ENCODE measurements around the gene ZNRF1. TPM values are rescaled to one million over a fixed set of nuclear protein-coding genes. Genes with fewer than 3 reads are reported as not detected.

The ZNRF1 gene
- total RNA-seq, 1 experiment from 2014 or later = 48.2 TPM

GRCh38 chr16:75035410-75035968 is 36.7 kb downstream of the ZNRF1 start:
- no peaks in the 10 kb centered on the region for H3K27me3 ChIP-seq (ENCODE audit: insufficient read depth, low read length)
- peaks cover 90% of the 10 kb centered on the region for H3K79me2 ChIP-seq (ENCODE audit: insufficient read depth, low read length)
- H3K4me1 ChIP-seq (ENCODE audit: control insufficient read depth in 1 of 2, insufficient read depth in 2 of 2, low read length in 2 of 2) = peaks cover 20 to 21% of the 10 kb centered on the region in 2 experiments
- no peak overlapping the region for H3K4me2 ChIP-seq (ENCODE audit: low read length)
- BruUV-seq (replicated peaks) = no TSS peak
- H3K9me3 ChIP-seq (ENCODE audit: control insufficient read depth in 1 of 2, insufficient read depth in 1 of 2, low read depth in 1 of 2, low read length in 2 of 2) = no peaks in the 10 kb centered on the region
- no peak overlapping the region for H3K9ac ChIP-seq (ENCODE audit: low read length)
- no peaks in the 10 kb centered on the region for H3K36me3 ChIP-seq (ENCODE audit: control insufficient read depth in 1 of 2, insufficient read depth in 2 of 2, low read length in 2 of 2)
- H3K27ac ChIP-seq (ENCODE audit: low read depth, low read length) = no peak overlapping the region
- ChIA-PET POLR2A (no interaction called here), RAD21 (ENCODE audit: low non-redundant PET in 1 of 2, low total read pairs in 2 of 2, uncharacterized antibody in 2 of 2, unreplicated experiment in 2 of 2) (no interaction called here), CTCF (no interaction called here)
- intact Hi-C loops (cut with micrococcal nuclease) = no loop called here
- no peaks in the 10 kb centered on the region for H3K9me2 ChIP-seq (ENCODE audit: insufficient read depth)
- DNase-seq (ENCODE audit: low read depth, low spot score) = no peak
- no peak for ATAC-seq
- peaks cover 5% of the 10 kb centered on the region; the same call in 1 of the 2 replicates for H4K20me1 ChIP-seq (ENCODE audit: insufficient read depth)
- no peak overlapping the region for H2AFZ ChIP-seq (ENCODE audit: low read depth, low read length, poor library complexity, severe bottlenecking)
- no peak for TF ChIP-seq ZNF274 (IDR thresholded peaks at IDR 0.05; ENCODE audit: low read depth, low read length)
- no peak for TF ChIP-seq ELF1 (IDR thresholded peaks at IDR 0.05; ENCODE audit: borderline replicate concordance, low read depth)
- no peak for TF ChIP-seq YY1 (IDR thresholded peaks at IDR 0.05; ENCODE audit: extremely low read depth, insufficient replicate concordance, low read depth, low read length)
- no peak for TF ChIP-seq POLR2A (IDR thresholded peaks at IDR 0.05; ENCODE audit: borderline replicate concordance, extremely low read depth, insufficient read depth, insufficient read length)
- no peak for TF ChIP-seq EGR1 (IDR thresholded peaks at IDR 0.05; ENCODE audit: low read depth)
- no peak for TF ChIP-seq SRF (IDR thresholded peaks at IDR 0.05; ENCODE audit: low read depth)
- no peak for TF ChIP-seq FOSL1 (IDR thresholded peaks at IDR 0.05; ENCODE audit: low read depth)
- TF ChIP-seq JUND (IDR thresholded peaks at IDR 0.05) = no peak
- TF ChIP-seq TCF7L2 (IDR thresholded peaks at IDR 0.05; ENCODE audit: borderline replicate concordance, extremely low read depth, insufficient read depth, insufficient read length) = no peak
- TF ChIP-seq CTCF (IDR thresholded peaks at IDR 0.05 in 2 of 3, conservative IDR thresholded peaks at IDR 0.05 in 1 of 3; ENCODE audit: borderline replicate concordance in 1 of 3, insufficient read depth in 1 of 3, low read depth in 2 of 3, low read length in 2 of 3) = no peak
- no peak for TF ChIP-seq EZH2 (IDR thresholded peaks at IDR 0.05)
- no peak for TF ChIP-seq MAX (IDR thresholded peaks at IDR 0.05)
- no peak for TF ChIP-seq EZH2phosphoT487 (IDR thresholded peaks at IDR 0.05; ENCODE audit: borderline replicate concordance)
- TF ChIP-seq CBX3 (IDR thresholded peaks at IDR 0.05; ENCODE audit: low read depth) = no peak
- TF ChIP-seq, protein P1, sequence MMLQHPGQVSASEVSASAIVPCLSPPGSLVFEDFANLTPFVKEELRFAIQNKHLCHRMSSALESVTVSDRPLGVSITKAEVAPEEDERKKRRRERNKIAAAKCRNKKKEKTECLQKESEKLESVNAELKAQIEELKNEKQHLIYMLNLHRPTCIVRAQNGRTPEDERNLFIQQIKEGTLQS (IDR thresholded peaks at IDR 0.05) = no peak
- no peak for TF ChIP-seq RAD21 (IDR thresholded peaks at IDR 0.05; ENCODE audit: low read depth)
- TF ChIP-seq SIN3A (IDR thresholded peaks at IDR 0.05; ENCODE audit: low read depth) = no peak
- TF ChIP-seq CEBPB (IDR thresholded peaks at IDR 0.05; ENCODE audit: low read depth) = no peak
- TF ChIP-seq SP1 (IDR thresholded peaks at IDR 0.05; ENCODE audit: low read depth) = no peak
- H3K4me3 ChIP-seq (replicated peaks in 1 of 2; ENCODE audit: low read depth in 1 of 2, low read length in 2 of 2) = no peak overlapping the region
